ENCODE measurements around the gene PTPRJ. TPM values are rescaled to one million over a fixed set of nuclear protein-coding genes. Genes with fewer than 3 reads are reported as not detected.

The PTPRJ gene
- total and polyA plus RNA-seq, 2 of the 4 experiments (the other 2 are of a cell fraction), result 5.6 to 14.9 TPM

GRCh38 chr11:48182860-48183526 is 202.6 kb downstream of the PTPRJ start:
- Histone ChIP-seq H4K20me1 (ENCODE audit: insufficient read depth, low read length) (no peaks in the 10 kb centered on the region), H3K9ac (ENCODE audit: low read depth, low read length) (no peak overlapping the region), H3K4me3 (ENCODE audit: insufficient read depth, low read depth, low read length) (no peak overlapping the region), H4K91ac (ENCODE audit: insufficient read depth, low read depth, low read length) (no peak overlapping the region), H3K27ac (ENCODE audit: insufficient read depth, low read length) (no peak overlapping the region), H2BK120ac (ENCODE audit: low read depth, low read length) (no peak overlapping the region), H3K9me1 (ENCODE audit: insufficient read depth, low read length) (no peaks in the 10 kb centered on the region), H2BK5ac (ENCODE audit: low read depth, low read length, poor library complexity, severe bottlenecking) (no peak overlapping the region), H3K4me2 (ENCODE audit: low read depth, low read length) (no peak overlapping the region), H3K14ac (replicated peaks; ENCODE audit: low read depth, low read length) (no peak overlapping the region), H3K4me1 (ENCODE audit: control insufficient read depth, insufficient read depth, low read length) (no peaks in the 10 kb centered on the region), H3K4ac (ENCODE audit: low read depth, low read length) (no peak overlapping the region), H3K9me3 (ENCODE audit: control insufficient read depth, insufficient read depth, low read length) (no peaks in the 10 kb centered on the region), H4K8ac (ENCODE audit: low read depth in 2 of 2, low read length in 2 of 2) (no peak overlapping the region), H3K36me3 (ENCODE audit: control insufficient read depth, insufficient read depth, low read length) (no peaks in the 10 kb centered on the region), H2AFZ (replicated peaks; ENCODE audit: low read length, poor library complexity) (no peak overlapping the region), H2AK9ac (replicated peaks; ENCODE audit: low read depth, low read length, poor library complexity) (no peak overlapping the region), H3K18ac (ENCODE audit: low read depth, low read length) (no peak overlapping the region), H4K5ac (ENCODE audit: low read depth, low read length) (no peak overlapping the region), H2BK20ac (ENCODE audit: low read depth, low read length) (no peak overlapping the region), H3K23ac (ENCODE audit: low read depth, low read length) (no peak overlapping the region), H2AK5ac (ENCODE audit: low read depth, low read length) (no peak overlapping the region), H3K79me1 (ENCODE audit: low read depth in 1 of 2, low read length in 2 of 2) (no peaks in the 10 kb centered on the region), H2BK15ac (ENCODE audit: low read depth, low read length) (no peak overlapping the region), H3K27me3 (ENCODE audit: control insufficient read depth, insufficient read depth, low read length) (no peaks in the 10 kb centered on the region), H3K56ac (ENCODE audit: extremely low read depth, insufficient read depth, low read length) (no peak overlapping the region)
- POLR2A ChIA-PET (ENCODE audit: unreplicated experiment), result no interaction called here
- in situ Hi-C loops (cut with MboI; ENCODE audit: low sequenced_read_pairs), result no loop called here
- ATAC-seq (ENCODE audit: low read depth) (no peak), DNase-seq (no peak)
- TF ChIP-seq FOS (IDR thresholded peaks at IDR 0.05; ENCODE audit: low read depth, low read length) (no peak), POLR2A (IDR thresholded peaks at IDR 0.05; ENCODE audit: low read depth, low read length) (no peak), CTCF (conservative IDR thresholded peaks at IDR 0.05; ENCODE audit: low read depth, low read length) (no peak), BHLHE40 (IDR thresholded peaks at IDR 0.05; ENCODE audit: low read depth, low read length) (no peak), MXI1 (IDR thresholded peaks at IDR 0.05; ENCODE audit: borderline replicate concordance, low read depth, low read length) (no peak), RCOR1 (IDR thresholded peaks at IDR 0.05; ENCODE audit: insufficient replicate concordance, low read length) (no peak), ELK1 (IDR thresholded peaks at IDR 0.05; ENCODE audit: borderline replicate concordance, low read depth, low read length) (no peak), MAZ (IDR thresholded peaks at IDR 0.05; ENCODE audit: borderline replicate concordance, low read depth, low read length) (no peak), RFX5 (IDR thresholded peaks at IDR 0.05; ENCODE audit: low read depth, low read length) (no peak), NFE2L2 (IDR thresholded peaks at IDR 0.05; ENCODE audit: low read depth, low read length) (no peak), SMC3 (IDR thresholded peaks at IDR 0.05; ENCODE audit: low read depth, low read length) (no peak), CHD1 (IDR thresholded peaks at IDR 0.05; ENCODE audit: low read depth, low read length) (no peak), CEBPB (IDR thresholded peaks at IDR 0.05; ENCODE audit: low read depth, low read length) (no peak)
- TF ChIP-seq, protein P1, sequence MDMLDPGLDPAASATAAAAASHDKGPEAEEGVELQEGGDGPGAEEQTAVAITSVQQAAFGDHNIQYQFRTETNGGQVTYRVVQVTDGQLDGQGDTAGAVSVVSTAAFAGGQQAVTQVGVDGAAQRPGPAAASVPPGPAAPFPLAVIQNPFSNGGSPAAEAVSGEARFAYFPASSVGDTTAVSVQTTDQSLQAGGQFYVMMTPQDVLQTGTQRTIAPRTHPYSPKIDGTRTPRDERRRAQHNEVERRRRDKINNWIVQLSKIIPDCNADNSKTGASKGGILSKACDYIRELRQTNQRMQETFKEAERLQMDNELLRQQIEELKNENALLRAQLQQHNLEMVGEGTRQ (IDR thresholded peaks at IDR 0.05; ENCODE audit: low read depth, low read length), result no peak
- WGBS, 2 experiments (ENCODE audit: extremely low coverage in 2 of 2, insufficient read length in 1 of 2), result no CpG with 5 or more reads among the region's 4 CpGs
- CTCF ChIA-PET, result interaction anchor here (0.9 kb wide), 1 partner anchor 10 kb away, joined by 4 read pairs; no protein-coding TSS in a partner anchor
- dilution Hi-C loops (cut with HindIII; ENCODE audit: low sequenced_read_pairs, unreplicated experiment), result no loop called here
- BruUV-seq (replicated peaks), result no TSS peak
- intact Hi-C loops (cut with micrococcal nuclease), result no loop called here
